ENCODE measurements around the gene C5orf47.

C5orf47 gene

DNA sequence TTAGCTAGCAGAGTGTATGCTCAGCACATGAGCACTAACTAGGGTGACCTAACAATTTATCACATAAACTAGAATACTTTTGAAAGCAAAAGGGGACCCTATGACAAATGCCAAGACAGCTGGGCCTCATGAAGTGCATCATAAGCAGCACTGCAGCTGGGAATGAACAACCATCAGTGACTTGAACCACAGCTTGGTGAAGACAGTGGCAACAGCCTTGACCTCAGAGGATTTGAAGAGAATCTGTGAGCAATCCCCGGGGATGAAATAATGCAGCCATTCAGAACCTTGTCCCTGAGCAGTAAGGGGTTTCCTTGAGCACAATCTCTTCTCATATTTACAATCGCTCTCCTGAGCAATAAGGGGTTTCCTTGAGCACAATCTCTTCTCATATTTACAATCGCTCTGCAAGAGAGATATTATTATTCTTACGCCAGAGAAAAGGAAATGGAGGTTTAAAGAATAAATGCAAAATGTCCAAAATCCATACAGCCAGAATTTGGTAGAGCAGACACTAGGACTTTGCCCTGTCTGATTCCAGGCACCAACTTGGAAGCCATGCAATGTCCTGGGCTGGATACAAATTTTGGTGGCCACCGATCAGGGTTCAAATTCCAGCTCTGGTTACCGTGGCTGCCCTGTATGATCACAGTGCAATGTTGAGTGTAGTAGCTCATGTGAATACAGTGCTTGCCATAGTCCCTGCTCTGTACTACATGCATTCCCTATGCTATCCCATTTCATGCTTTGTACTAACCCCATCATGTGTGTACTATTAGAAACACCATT, 55.7 kb downstream of the C5orf47 start:
- DNase-seq (ENCODE audit: low read depth): no peak

DNA sequence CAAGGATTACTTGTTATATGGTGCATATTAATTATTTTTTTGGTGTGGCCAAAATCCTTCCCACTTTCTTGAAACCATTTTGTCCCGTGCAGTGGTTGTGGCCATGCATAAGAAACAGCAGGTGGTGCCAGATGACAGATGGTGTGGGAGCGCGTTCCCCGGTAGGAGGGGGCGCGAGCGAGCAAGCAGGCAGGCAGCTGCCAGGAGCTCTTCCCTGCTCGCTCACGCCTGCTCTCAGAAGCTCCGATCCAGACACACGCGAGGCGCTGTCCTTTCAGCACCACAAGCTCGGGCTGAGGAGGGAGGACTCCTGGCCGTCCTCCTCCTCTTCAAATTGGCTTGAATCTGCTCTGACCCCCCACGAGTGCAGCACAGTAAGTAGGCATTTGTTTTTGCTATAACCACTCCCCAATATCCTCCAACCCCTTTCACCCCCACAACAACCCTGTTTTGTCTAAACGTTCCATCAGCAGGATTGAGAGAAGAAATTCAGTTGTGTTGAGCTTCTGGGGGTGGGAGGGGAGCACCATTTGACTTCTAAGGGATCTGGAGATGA, 56.6 kb downstream of the C5orf47 start, which contains the start of gene NSG2:
Gene NSG2 (plus strand): TSS at position 237 of the 556 bp plus-strand sequence. CDS start 1,050 bp downstream, outside the sequence.
- DNase-seq (ENCODE audit: low read depth): peak; percentile 87

DNA sequence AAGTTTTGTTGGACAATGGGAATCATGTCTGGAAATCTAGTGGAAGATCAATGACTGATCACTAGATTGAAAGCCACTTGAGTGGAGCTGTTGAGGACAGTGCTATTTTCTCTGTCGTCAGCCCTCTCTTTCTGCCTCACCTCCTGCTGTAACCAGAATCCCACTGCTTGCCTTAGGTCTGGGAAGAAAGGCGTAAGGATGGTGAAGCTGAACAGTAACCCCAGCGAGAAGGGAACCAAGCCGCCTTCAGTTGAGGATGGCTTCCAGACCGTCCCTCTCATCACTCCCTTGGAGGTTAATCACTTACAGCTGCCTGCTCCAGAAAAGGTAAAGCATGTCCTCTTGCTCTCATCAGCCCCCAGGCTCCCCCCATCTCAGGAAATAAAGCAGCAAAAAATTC, 57.6 kb downstream of the C5orf47 start:
- DNase-seq (ENCODE audit: low read depth): no peak

DNA sequence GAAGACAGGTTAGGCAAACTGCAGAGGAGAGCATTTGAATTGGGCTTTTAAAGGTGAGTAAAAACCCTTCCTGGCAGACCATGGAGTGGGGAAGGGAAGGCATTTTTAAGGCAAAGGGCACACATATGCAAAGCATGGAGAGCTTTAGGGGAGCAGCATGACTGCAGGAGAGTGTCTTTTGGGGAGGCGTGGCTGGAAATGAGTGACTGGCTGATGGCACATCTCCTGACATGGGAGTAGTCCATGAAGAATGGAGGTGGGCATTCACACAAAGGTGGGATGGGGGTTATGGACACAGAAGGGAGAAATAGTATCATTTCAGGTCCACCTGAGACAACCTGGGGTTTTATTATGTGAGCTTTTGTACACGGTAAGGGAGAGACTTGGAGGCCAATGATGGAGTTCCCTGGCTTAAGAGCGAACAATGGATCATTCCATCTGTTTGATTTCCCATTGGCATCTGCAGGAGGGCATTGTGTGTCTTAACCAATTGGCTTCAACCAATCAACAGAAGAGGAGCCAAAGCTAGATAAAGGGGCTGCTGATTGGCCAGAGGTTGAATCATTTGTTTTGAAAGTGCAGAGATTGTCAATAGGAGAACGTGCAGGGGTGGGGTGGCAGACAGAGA, 58.6 kb downstream of the C5orf47 start:
- DNase-seq (ENCODE audit: low read depth): no peak

DNA sequence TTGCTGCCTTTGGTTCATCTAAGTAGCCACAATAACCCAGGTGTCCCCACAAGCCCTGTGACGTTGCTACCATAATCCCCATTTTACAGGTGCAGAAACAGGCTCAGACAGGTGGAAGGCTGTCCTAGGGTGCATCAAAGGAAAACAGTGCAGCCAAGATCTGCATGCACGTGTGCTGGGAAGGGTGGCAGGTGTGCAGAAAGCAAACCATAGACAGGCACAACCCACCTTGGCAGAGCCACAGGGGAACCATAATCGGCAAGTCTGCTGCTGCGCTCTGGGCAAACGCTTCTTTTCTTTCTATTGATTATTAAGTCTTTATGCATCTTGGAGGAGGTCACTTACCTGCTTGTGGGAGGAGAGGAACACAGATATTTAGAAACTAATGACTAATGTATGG, 63.7 kb downstream of the C5orf47 start:
- no peak for DNase-seq (ENCODE audit: low read depth)

DNA sequence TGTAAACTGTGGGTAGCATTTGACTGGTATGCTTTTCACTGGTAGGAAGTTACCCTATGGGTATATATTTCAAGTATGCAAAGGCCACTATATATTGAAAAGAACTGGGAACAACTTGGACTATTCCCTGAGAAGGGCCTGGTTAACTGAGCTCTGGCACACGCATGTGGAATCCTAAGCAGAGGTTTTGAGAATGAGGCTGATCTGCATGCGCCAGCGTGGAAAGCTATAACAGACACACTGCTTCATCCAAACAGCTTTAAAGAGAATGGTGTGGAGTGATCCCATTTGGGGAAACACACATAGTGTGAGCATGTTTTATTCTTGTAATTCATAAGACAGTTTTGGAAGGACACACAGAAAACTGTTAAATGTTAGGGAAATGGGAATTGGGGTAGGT, 64.9 kb downstream of the C5orf47 start:
- DNase-seq (ENCODE audit: low read depth): no peak

All from iris pigment epithelial cell (primary cell).